ENCODE measurements around the gene RASGRF2. TPM values are rescaled to one million over a fixed set of nuclear protein-coding genes. Genes with fewer than 3 reads are reported as not detected.

Gene RASGRF2
- total RNA-seq, 1 experiment from 2014 or later: 0.18 TPM

- no TSS peak for BruUV-seq (replicated peaks)
Measured at GRCh38 chr5:80926536-80926935, 33.6 kb upstream of the RASGRF2 start.

GRCh38 chr5:80926979-80927656 lies 33.0 kb upstream of the RASGRF2 start:
- TF ChIP-seq EZH2 (IDR thresholded peaks at IDR 0.05; ENCODE audit: low read length, unreplicated experiment): no peak
- no peak for TF ChIP-seq EZH2phosphoT487 (IDR thresholded peaks at IDR 0.05; ENCODE audit: borderline replicate concordance, low read length)
- TF ChIP-seq, protein P1, sequence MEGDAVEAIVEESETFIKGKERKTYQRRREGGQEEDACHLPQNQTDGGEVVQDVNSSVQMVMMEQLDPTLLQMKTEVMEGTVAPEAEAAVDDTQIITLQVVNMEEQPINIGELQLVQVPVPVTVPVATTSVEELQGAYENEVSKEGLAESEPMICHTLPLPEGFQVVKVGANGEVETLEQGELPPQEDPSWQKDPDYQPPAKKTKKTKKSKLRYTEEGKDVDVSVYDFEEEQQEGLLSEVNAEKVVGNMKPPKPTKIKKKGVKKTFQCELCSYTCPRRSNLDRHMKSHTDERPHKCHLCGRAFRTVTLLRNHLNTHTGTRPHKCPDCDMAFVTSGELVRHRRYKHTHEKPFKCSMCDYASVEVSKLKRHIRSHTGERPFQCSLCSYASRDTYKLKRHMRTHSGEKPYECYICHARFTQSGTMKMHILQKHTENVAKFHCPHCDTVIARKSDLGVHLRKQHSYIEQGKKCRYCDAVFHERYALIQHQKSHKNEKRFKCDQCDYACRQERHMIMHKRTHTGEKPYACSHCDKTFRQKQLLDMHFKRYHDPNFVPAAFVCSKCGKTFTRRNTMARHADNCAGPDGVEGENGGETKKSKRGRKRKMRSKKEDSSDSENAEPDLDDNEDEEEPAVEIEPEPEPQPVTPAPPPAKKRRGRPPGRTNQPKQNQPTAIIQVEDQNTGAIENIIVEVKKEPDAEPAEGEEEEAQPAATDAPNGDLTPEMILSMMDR (conservative IDR thresholded peaks at IDR 0.05; ENCODE audit: low read depth, low read length): no peak
- ATAC-seq: no peak
- H3K4me2 ChIP-seq (ENCODE audit: low read length): no peak overlapping the region
- no peak overlapping the region for H3K27ac ChIP-seq (ENCODE audit: low read length)
- no TSS peak for BruUV-seq (replicated peaks)
- DNase-seq: no peak
- H3K4me3 ChIP-seq (ENCODE audit: low read length): no peak overlapping the region
- ChIA-PET CTCF (interaction anchor here (0.6 kb wide), 1 partner anchor 240 kb away, joined by 3 read pairs; no protein-coding TSS in a partner anchor), POLR2A (ENCODE audit: unreplicated experiment) (no interaction called here)
- no peaks in the 10 kb centered on the region for H3K9me2 ChIP-seq (replicated peaks; ENCODE audit: low read length)
- H3F3A ChIP-seq (ENCODE audit: low read length, unreplicated experiment): no peaks in the 10 kb centered on the region
- no peaks in the 10 kb centered on the region for H3K36me3 ChIP-seq (ENCODE audit: low read depth, low read length)
- H4K20me1 ChIP-seq (ENCODE audit: low read length): no peaks in the 10 kb centered on the region
- intact Hi-C loops (cut with micrococcal nuclease): no loop called here
- no peaks in the 10 kb centered on the region for H3K4me1 ChIP-seq (ENCODE audit: insufficient read depth, low read length)
- H3K79me2 ChIP-seq (ENCODE audit: low read length): no peaks in the 10 kb centered on the region
- H2AFZ ChIP-seq (ENCODE audit: low read length): no peak overlapping the region
- H3K9me3 ChIP-seq (ENCODE audit: low read length): no peaks in the 10 kb centered on the region
- no peak overlapping the region for H3K9ac ChIP-seq (ENCODE audit: low read length)
- no peaks in the 10 kb centered on the region for H3K27me3 ChIP-seq (ENCODE audit: low read length)

More at GRCh38 chr5:80926536-80926935, 33.6 kb upstream of the RASGRF2 start:
- intact Hi-C loops (cut with micrococcal nuclease): no loop called here
- Histone ChIP-seq H3K4me1 (ENCODE audit: insufficient read depth, low read length) (no peaks in the 10 kb centered on the region), H3F3A (ENCODE audit: low read length, unreplicated experiment) (no peaks in the 10 kb centered on the region), H3K27ac (ENCODE audit: low read length) (no peak overlapping the region), H3K36me3 (ENCODE audit: low read depth, low read length) (no peaks in the 10 kb centered on the region), H2AFZ (ENCODE audit: low read length) (no peak overlapping the region), H3K27me3 (ENCODE audit: low read length) (no peaks in the 10 kb centered on the region), H3K79me2 (ENCODE audit: low read length) (no peaks in the 10 kb centered on the region), H3K9me3 (ENCODE audit: low read length) (no peaks in the 10 kb centered on the region), H3K9me2 (replicated peaks; ENCODE audit: low read length) (no peaks in the 10 kb centered on the region), H3K9ac (ENCODE audit: low read length) (no peak overlapping the region), H3K4me3 (ENCODE audit: low read length) (no peak overlapping the region), H3K4me2 (ENCODE audit: low read length) (no peak overlapping the region), H4K20me1 (ENCODE audit: low read length) (no peaks in the 10 kb centered on the region)
- ATAC-seq (no peak), DNase-seq (no peak)
- ChIA-PET POLR2A (ENCODE audit: unreplicated experiment) (no interaction called here), CTCF (no interaction called here)
- TF ChIP-seq EZH2phosphoT487 (IDR thresholded peaks at IDR 0.05; ENCODE audit: borderline replicate concordance, low read length) (no peak), EZH2 (IDR thresholded peaks at IDR 0.05; ENCODE audit: low read length, unreplicated experiment) (no peak)
- TF ChIP-seq, protein P1 (conservative IDR thresholded peaks at IDR 0.05; ENCODE audit: low read depth, low read length): no peak

DNA sequence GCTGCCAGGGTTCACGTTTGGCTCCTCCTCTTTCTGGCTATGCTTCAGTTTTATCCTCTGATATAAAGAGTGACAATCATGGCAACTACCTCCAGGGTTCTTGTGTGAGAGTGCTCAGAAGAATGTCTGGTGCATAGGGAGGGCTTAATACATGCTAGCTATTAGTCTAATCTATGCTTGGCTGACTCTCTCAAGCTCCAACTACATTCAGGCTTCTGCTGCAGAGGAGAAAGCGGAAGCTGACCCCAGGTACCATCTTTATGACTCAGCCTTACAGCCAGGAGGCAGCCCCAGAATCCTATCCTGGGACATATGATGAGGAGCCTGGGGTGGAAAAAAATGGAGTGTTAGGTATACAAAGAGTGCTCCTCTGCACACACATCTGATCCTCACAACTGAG lies 32.1 kb upstream of the RASGRF2 start:
- Histone ChIP-seq H3K79me2 (ENCODE audit: low read length) (no peaks in the 10 kb centered on the region), H4K20me1 (ENCODE audit: low read length) (no peaks in the 10 kb centered on the region), H3K9me2 (replicated peaks; ENCODE audit: low read length) (no peaks in the 10 kb centered on the region), H3K27me3 (ENCODE audit: low read length) (no peaks in the 10 kb centered on the region), H3K27ac (ENCODE audit: low read length) (no peak overlapping the region), H3K9ac (ENCODE audit: low read length) (no peak overlapping the region), H3K36me3 (ENCODE audit: low read depth, low read length) (no peaks in the 10 kb centered on the region), H3K9me3 (ENCODE audit: low read length) (no peaks in the 10 kb centered on the region), H3F3A (ENCODE audit: low read length, unreplicated experiment) (no peaks in the 10 kb centered on the region), H3K4me1 (ENCODE audit: insufficient read depth, low read length) (no peaks in the 10 kb centered on the region), H3K4me2 (ENCODE audit: low read length) (no peak overlapping the region), H3K4me3 (ENCODE audit: low read length) (no peak overlapping the region), H2AFZ (ENCODE audit: low read length) (no peak overlapping the region)
- ATAC-seq (no peak), DNase-seq (no peak)
- POLR2A ChIA-PET (ENCODE audit: unreplicated experiment): no interaction called here
- CTCF ChIA-PET: interaction anchor here (0.6 kb wide), 1 partner anchor 239 kb away, joined by 3 read pairs; no protein-coding TSS in a partner anchor
- BruUV-seq (replicated peaks): no TSS peak
- TF ChIP-seq EZH2 (IDR thresholded peaks at IDR 0.05; ENCODE audit: low read length, unreplicated experiment) (no peak), EZH2phosphoT487 (IDR thresholded peaks at IDR 0.05; ENCODE audit: borderline replicate concordance, low read length) (no peak)
- TF ChIP-seq, protein P1 (conservative IDR thresholded peaks at IDR 0.05; ENCODE audit: low read depth, low read length): no peak
- intact Hi-C loops (cut with micrococcal nuclease): no loop called here

Measured in PC-3 (cell line).